ENCODE results near the gene GLIS1. TPM values are rescaled to one million over a fixed set of nuclear protein-coding genes. Genes with fewer than 3 reads are reported as not detected.

Gene GLIS1
- total RNA-seq, 1 experiment from 2014 or later, result 0.28 TPM

DNA sequence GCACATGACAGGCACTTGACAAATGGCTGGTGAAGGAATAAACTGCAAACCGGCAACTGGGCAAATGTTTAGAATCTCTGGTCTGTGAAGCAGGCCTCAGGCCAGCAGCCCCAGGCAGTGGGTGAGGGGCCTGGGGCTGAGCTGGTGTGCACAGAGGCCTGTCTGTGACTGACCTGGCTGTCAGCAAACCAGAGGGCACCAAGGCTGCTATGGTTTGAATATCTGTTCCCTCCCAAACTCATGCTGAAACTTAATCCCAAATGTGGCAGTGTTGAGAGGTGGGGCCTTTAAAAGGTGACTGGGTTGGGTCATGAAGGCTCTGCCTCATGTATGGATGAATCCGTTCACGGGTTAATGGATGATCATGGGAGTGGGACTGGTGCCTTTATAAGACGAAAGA is 140.0 kb downstream of the GLIS1 start:
- no peaks in the 10 kb centered on the region for H3K79me2 ChIP-seq (ENCODE audit: insufficient read depth, low read length)
- H4K8ac ChIP-seq (replicated peaks; ENCODE audit: insufficient read length, low read depth, low read length), result no peak overlapping the region
- H4K5ac ChIP-seq (ENCODE audit: insufficient read length, low read depth, low read length), result no peak overlapping the region
- H2AFZ ChIP-seq (ENCODE audit: low read length), result no peak overlapping the region
- no peaks in the 10 kb centered on the region for H4K20me1 ChIP-seq (ENCODE audit: control insufficient read depth, insufficient read depth, insufficient read length)
- H3K9ac ChIP-seq (ENCODE audit: extremely low read depth, insufficient read length, low read length), result no peak overlapping the region
- no peak overlapping the region for H3K27ac ChIP-seq (ENCODE audit: insufficient read length, low read depth, low read length)
- H2BK20ac ChIP-seq (ENCODE audit: low read depth, low read length, poor library complexity, severe bottlenecking), result no peak overlapping the region
- DNase-seq, result no peak
- Mint-ChIP-seq H3K27ac (no peak overlapping the region), H3K36me3 (ENCODE audit: insufficient read depth in 1 of 3, low read depth in 3 of 3) (no peaks in the 10 kb centered on the region), H3K4me1 (no peaks in the 10 kb centered on the region), H3K4me3 (no peak overlapping the region), H3K9me3 (no peaks in the 10 kb centered on the region), H3K27me3 (ENCODE audit: low read depth) (peaks cover 17% of the 10 kb centered on the region)
- no peak overlapping the region for H3K4ac ChIP-seq (ENCODE audit: low read depth, low read length)
- H3K9me3 ChIP-seq (ENCODE audit: control insufficient read depth, low read depth, low read length), result no peaks in the 10 kb centered on the region
- no peak overlapping the region for H2BK5ac ChIP-seq (ENCODE audit: insufficient read length, low read length)
- no peaks in the 10 kb centered on the region for H3K23me2 ChIP-seq (ENCODE audit: insufficient read length, low read depth, low read length, poor library complexity, severe bottlenecking)
- no peak overlapping the region for H3K56ac ChIP-seq (ENCODE audit: insufficient read length, low read depth, low read length)
- H2BK12ac ChIP-seq (ENCODE audit: insufficient read length, low read depth, low read length), result no peak overlapping the region
- WGBS (ENCODE audit: extremely low coverage, insufficient read length, low lambda C conversion rate), result no CpG with 5 or more reads among the region's 4 CpGs
- no peaks in the 10 kb centered on the region; the same call in 1 of the 2 replicates for H3K27me3 ChIP-seq (ENCODE audit: insufficient read depth, low read length)
- no peak overlapping the region for H3K23ac ChIP-seq (ENCODE audit: insufficient read length, low read depth, low read length)
- H3K79me1 ChIP-seq (ENCODE audit: insufficient read depth, low read depth, low read length, poor library complexity, severe bottlenecking), result no peaks in the 10 kb centered on the region
- TF ChIP-seq, protein P1, sequence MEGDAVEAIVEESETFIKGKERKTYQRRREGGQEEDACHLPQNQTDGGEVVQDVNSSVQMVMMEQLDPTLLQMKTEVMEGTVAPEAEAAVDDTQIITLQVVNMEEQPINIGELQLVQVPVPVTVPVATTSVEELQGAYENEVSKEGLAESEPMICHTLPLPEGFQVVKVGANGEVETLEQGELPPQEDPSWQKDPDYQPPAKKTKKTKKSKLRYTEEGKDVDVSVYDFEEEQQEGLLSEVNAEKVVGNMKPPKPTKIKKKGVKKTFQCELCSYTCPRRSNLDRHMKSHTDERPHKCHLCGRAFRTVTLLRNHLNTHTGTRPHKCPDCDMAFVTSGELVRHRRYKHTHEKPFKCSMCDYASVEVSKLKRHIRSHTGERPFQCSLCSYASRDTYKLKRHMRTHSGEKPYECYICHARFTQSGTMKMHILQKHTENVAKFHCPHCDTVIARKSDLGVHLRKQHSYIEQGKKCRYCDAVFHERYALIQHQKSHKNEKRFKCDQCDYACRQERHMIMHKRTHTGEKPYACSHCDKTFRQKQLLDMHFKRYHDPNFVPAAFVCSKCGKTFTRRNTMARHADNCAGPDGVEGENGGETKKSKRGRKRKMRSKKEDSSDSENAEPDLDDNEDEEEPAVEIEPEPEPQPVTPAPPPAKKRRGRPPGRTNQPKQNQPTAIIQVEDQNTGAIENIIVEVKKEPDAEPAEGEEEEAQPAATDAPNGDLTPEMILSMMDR (conservative IDR thresholded peaks at IDR 0.05), result no peak
- no peaks in the 10 kb centered on the region for H3K4me1 ChIP-seq (ENCODE audit: insufficient read depth, low read length)
- H3K4me2 ChIP-seq (ENCODE audit: insufficient read depth, insufficient read length, low read length), result no peak overlapping the region
- no peak overlapping the region for H3K14ac ChIP-seq (ENCODE audit: insufficient read depth, low read length)
- no peak overlapping the region for H2AK5ac ChIP-seq (ENCODE audit: insufficient read length, low read length)
- no peak overlapping the region for H3K18ac ChIP-seq (ENCODE audit: insufficient read length, low read depth, low read length)
- H2BK15ac ChIP-seq (ENCODE audit: low read depth, low read length), result no peak overlapping the region
- H3T11ph ChIP-seq (ENCODE audit: low read length), result no peak overlapping the region
- H2BK120ac ChIP-seq (ENCODE audit: low read depth, low read length, poor library complexity, severe bottlenecking), result no peak overlapping the region
- H4K91ac ChIP-seq (ENCODE audit: insufficient read length, low read depth, low read length), result no peak overlapping the region
